ENCODE data around the gene CAPN13. TPM values are rescaled to one million over a fixed set of nuclear protein-coding genes. Genes with fewer than 3 reads are reported as not detected.

The CAPN13 gene
- total and polyA plus RNA-seq, 11 donors, result not detected

- no peak for ATAC-seq
- TF ChIP-seq POLR2A (IDR thresholded peaks at IDR 0.05) (no peak), CTCF (IDR thresholded peaks at IDR 0.05) (no peak)
- no peaks in the 10 kb centered on the region for H3K9me3 ChIP-seq
- no peak overlapping the region for H3K4me3 ChIP-seq
- H3K4me1 ChIP-seq, result no peaks in the 10 kb centered on the region
- peaks cover 0 to 16% (median 1%) of the 10 kb centered on the region in 9 donors for H3K27me3 ChIP-seq
- WGBS, 4 donors, result 84 to 86% (median 85%) methylated on average over 12 of the region's 12 CpGs
- no peak overlapping the region for H3K27ac ChIP-seq
- intact Hi-C loops (cut with DNase I), result no loop called here
- H3K36me3 ChIP-seq, result no peaks in the 10 kb centered on the region
- DNase-seq, result no peak
Observed at GRCh38 chr2:30777661-30778505, 29.4 kb downstream of the CAPN13 start.

- TF ChIP-seq CTCF (IDR thresholded peaks at IDR 0.05) (no peak), POLR2A (IDR thresholded peaks at IDR 0.05) (no peak)
- ATAC-seq, result no peak
Observed at GRCh38 chr2:30776831-30777635, 30.2 kb downstream of the CAPN13 start.

GRCh38 chr2:30775833-30776232 is 31.4 kb downstream of the CAPN13 start:
- Histone ChIP-seq H3K27me3 (peaks cover 0 to 14% (median 4%) of the 10 kb centered on the region in 9 donors), H3K4me3 (no peak overlapping the region), H3K36me3 (no peaks in the 10 kb centered on the region), H3K9me3 (no peaks in the 10 kb centered on the region), H3K27ac (no peak overlapping the region), H3K4me1 (no peaks in the 10 kb centered on the region)
- intact Hi-C loops (cut with DNase I), result no loop called here
- DNase-seq (no peak), ATAC-seq (no peak)
- WGBS, 4 donors, result 47 to 63% (median 57%) methylated on average over 7 of the region's 7 CpGs
- no peak for TF ChIP-seq CTCF (IDR thresholded peaks at IDR 0.05)
- TF ChIP-seq POLR2A (IDR thresholded peaks at IDR 0.05), result no peak

More at GRCh38 chr2:30776831-30777635, 30.2 kb downstream of the CAPN13 start:
- Histone ChIP-seq H3K27ac (no peak overlapping the region), H3K4me3 (no peak overlapping the region), H3K9me3 (no peaks in the 10 kb centered on the region), H3K4me1 (no peaks in the 10 kb centered on the region), H3K36me3 (no peaks in the 10 kb centered on the region), H3K27me3 (peaks cover 0 to 14% (median 4%) of the 10 kb centered on the region in 9 donors)
- intact Hi-C loops (cut with DNase I), result no loop called here
- no peak for DNase-seq
- 61 to 71% (median 67%) methylated on average over 9 of the region's 9 CpGs for WGBS, 4 donors

Data from heart left ventricle (tissue), 16 donors.